CD14-positive monocyte (primary cell): ENCODE measurements around the gene UBASH3B. TPM values are rescaled to one million over a fixed set of nuclear protein-coding genes. Genes with fewer than 3 reads are reported as not detected.

Experiments used
- DNase-seq, 3 donors: peaks; one replicate each; pipeline ENCODE4 v3.0.0-alpha.2; 2011 to 2022
- H2AFZ ChIP-seq: 2 replicates; pipeline ENCODE4 v1.6.0; 2012; ENCODE audit warnings: mild to moderate bottlenecking, low read depth, low read length, inconsistent platforms; ENCODE audit not compliant: insufficient read depth, poor library complexity, severe bottlenecking
- H3K27ac ChIP-seq, 2 donors: 1 replicate in 1 of 2; 2 replicates in 1 of 2; pipeline ENCODE4 v1.5.1; 2012 to 2013; ENCODE audit warnings: low read length in 2 of 2, control low read depth in 1 of 2, inconsistent platforms in 1 of 2, low read depth in 1 of 2, mild to moderate bottlenecking in 1 of 2
- H3K27me3 ChIP-seq, 2 donors: one replicate each; pipeline versions ENCODE4 v1.6.0 to v1.6.1; 2011 to 2013; ENCODE audit warnings: low read length in 2 of 2; ENCODE audit not compliant: control insufficient read depth in 2 of 2, insufficient read depth in 2 of 2
- H3K36me3 ChIP-seq, 2 donors: replicated peaks in 1 of 2; 1 replicate in 1 of 2; 2 replicates in 1 of 2; pipeline versions ENCODE4 v1.5.1 to v1.6.1; 2012 to 2013; ENCODE audit warnings: low read length in 2 of 2, control low read depth in 1 of 2, inconsistent platforms in 1 of 2, mild to moderate bottlenecking in 1 of 2; ENCODE audit not compliant: insufficient read depth in 2 of 2, control insufficient read depth in 1 of 2
- H3K4me1 ChIP-seq, 2 donors: 1 replicate in 1 of 2; 2 replicates in 1 of 2; pipeline versions ENCODE4 v1.5.1 to v1.6.1; 2012 to 2013; ENCODE audit warnings: low read length in 2 of 2, control low read depth in 1 of 2, inconsistent platforms in 1 of 2, mild to moderate bottlenecking in 1 of 2, moderate library complexity in 1 of 2; ENCODE audit not compliant: insufficient read depth in 2 of 2, control insufficient read depth in 1 of 2
- H3K4me2 ChIP-seq: replicated peaks from 2 replicates; pipeline ENCODE3; 2012; ENCODE audit warnings: low read length, moderate library complexity, mild to moderate bottlenecking; ENCODE audit not compliant: poor library complexity, severe bottlenecking; ENCODE audit errors: extremely low read depth
- H3K4me3 ChIP-seq, 3 experiments: fragments of 200-600 bp in 1 of 3; sonication (generic) in 1 of 3; replicated peaks in 1 of 3; 1 replicate in 2 of 3; 2 replicates in 1 of 3; pipeline ENCODE4 v1.5.1; 2011 to 2013; ENCODE audit warnings: low read length in 3 of 3, mild to moderate bottlenecking in 3 of 3, control low read depth in 2 of 3, low read depth in 2 of 3, inconsistent platforms in 1 of 3, moderate library complexity in 1 of 3
- H3K79me2 ChIP-seq: 2 replicates; pipeline ENCODE4 v1.6.0; 2012; ENCODE audit warnings: mild to moderate bottlenecking, control low read depth, inconsistent platforms, low read length, moderate library complexity; ENCODE audit not compliant: insufficient read depth
- H3K9ac ChIP-seq: 2 replicates; pipeline ENCODE4 v1.6.0; 2017; ENCODE audit warnings: low read length, mild to moderate bottlenecking; ENCODE audit not compliant: insufficient read depth, poor library complexity, severe bottlenecking
- H3K9me3 ChIP-seq, 2 donors: replicated peaks in 1 of 2; 1 replicate in 1 of 2; 2 replicates in 1 of 2; pipeline versions ENCODE4 v1.5.1 to v1.6.1; 2012 to 2013; ENCODE audit warnings: low read length in 2 of 2, control low read depth in 1 of 2; ENCODE audit not compliant: control insufficient read depth in 1 of 2, insufficient read depth in 1 of 2
- H4K20me1 ChIP-seq: 2 replicates; pipeline ENCODE4 v1.6.0; 2012; ENCODE audit warnings: mild to moderate bottlenecking, low read length, control low read depth, moderate library complexity; ENCODE audit not compliant: insufficient read depth
- H3K27ac Mint-ChIP-seq, 7 donors: one replicate each; pipeline ENCODE4 v1.8.0; 2020; ENCODE audit warnings: mild to moderate bottlenecking in 7 of 7, mixed read lengths in 7 of 7, moderate library complexity in 6 of 7, inconsistent platforms in 2 of 7
- H3K27me3 Mint-ChIP-seq, 3 donors: one replicate each; pipeline ENCODE4 v1.8.0; 2021 to 2022; ENCODE audit warnings: low read depth in 3 of 3, mild to moderate bottlenecking in 3 of 3, mixed read lengths in 3 of 3, moderate library complexity in 3 of 3, inconsistent platforms in 1 of 3
- H3K36me3 Mint-ChIP-seq, 2 donors: one replicate each; pipeline ENCODE4 v1.8.0; 2020; ENCODE audit warnings: mixed read lengths in 2 of 2, inconsistent platforms in 1 of 2, mild to moderate bottlenecking in 1 of 2
- H3K4me1 Mint-ChIP-seq: one replicate; pipeline ENCODE4 v1.8.0; 2020; ENCODE audit warnings: mild to moderate bottlenecking, mixed read lengths
- H3K4me3 Mint-ChIP-seq, 2 donors: one replicate each; pipeline ENCODE4 v1.8.0; 2020; ENCODE audit warnings: mild to moderate bottlenecking in 2 of 2, mixed read lengths in 2 of 2, moderate library complexity in 1 of 2
- H3K9me3 Mint-ChIP-seq, 7 donors: one replicate each; pipeline ENCODE4 v1.8.0; 2020 to 2022; ENCODE audit warnings: mixed read lengths in 7 of 7, mild to moderate bottlenecking in 6 of 7, moderate library complexity in 6 of 7, inconsistent platforms in 2 of 7
- WGBS: methylation state at CpG from one replicate; pipeline ENCODE4 v1.1.5; 2013; ENCODE audit warnings: missing lambda C conversion rate; ENCODE audit not compliant: insufficient coverage; 5-methylcytosine and 5-hydroxymethylcytosine counted together
- intact Hi-C, 2 donors: fragments of 100-400 bp; cut with micrococcal nuclease; formaldehyde crosslinking; loops; one replicate each; pipeline versions ENCODE4 v1.15.0 to v1.15.1; 2023
- polyA plus RNA-seq, 3 donors: library from polyadenylated mRNA; depleted of rRNA in 1 of 3; unstranded in 2 of 3; stranded (reverse) in 1 of 3; fragments of 300-500 nt in 2 of 3; fragments of >200 nt in 1 of 3; fragmentation: Illumina TruSeq in 2 of 3; gene quantifications; 1 replicate in 2 of 3; 2 replicates in 1 of 3; pipeline ENCODE4 v1.2.3, GENCODE V29; 2012 to 2021
- TF ChIP-seq, protein P1 (sequence below): fragments of 200-600 bp; IDR thresholded peaks from one replicate; pipeline ENCODE4 v1.8.0; 2022; ENCODE audit warnings: antibody characterized with exemption, mild to moderate bottlenecking

UBASH3B gene
- polyA plus RNA-seq, 3 donors: 3.3 to 13.5 (median 7.1) TPM

DNA sequence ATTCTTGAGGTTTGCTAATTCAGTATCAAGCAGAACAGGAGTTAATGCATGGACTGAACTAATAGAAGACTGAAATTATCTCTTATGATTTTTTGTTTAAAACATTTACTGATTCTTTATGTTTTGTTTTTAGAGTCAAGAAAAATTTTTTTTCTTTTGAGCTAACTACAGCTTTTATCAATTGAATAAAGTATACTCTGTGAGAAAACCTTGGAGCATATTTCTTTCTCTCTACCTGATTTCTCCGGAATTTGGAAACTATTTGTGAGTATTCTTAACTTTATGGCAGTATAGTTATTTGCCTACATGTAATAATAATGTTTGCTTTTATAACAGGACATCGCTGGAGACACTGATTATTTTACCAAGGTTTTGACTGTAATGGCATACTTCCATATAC lies 164.6 kb downstream of the UBASH3B start:
- no peak overlapping the region for H3K9ac ChIP-seq
- H3K79me2 ChIP-seq: no peaks in the 10 kb centered on the region
- Mint-ChIP-seq H3K4me3 (no peak overlapping the region), H3K4me1 (peaks cover 8% of the 10 kb centered on the region), H3K27me3 (peaks cover under 1 to 11% (median 1%) of the 10 kb centered on the region in 3 donors), H3K36me3 (peaks cover 4 to 11% of the 10 kb centered on the region in 2 donors), H3K9me3 (peaks cover 10 to 30% (median 24%) of the 10 kb centered on the region in 7 donors), H3K27ac (no peak overlapping the region)
- H3K9me3 ChIP-seq: peaks cover 0 to 5% of the 10 kb centered on the region in 2 donors
- no peaks in the 10 kb centered on the region for H3K36me3 ChIP-seq
- no peaks in the 10 kb centered on the region for H3K4me1 ChIP-seq
- no peak overlapping the region for H3K27ac ChIP-seq
- TF ChIP-seq, protein P1, sequence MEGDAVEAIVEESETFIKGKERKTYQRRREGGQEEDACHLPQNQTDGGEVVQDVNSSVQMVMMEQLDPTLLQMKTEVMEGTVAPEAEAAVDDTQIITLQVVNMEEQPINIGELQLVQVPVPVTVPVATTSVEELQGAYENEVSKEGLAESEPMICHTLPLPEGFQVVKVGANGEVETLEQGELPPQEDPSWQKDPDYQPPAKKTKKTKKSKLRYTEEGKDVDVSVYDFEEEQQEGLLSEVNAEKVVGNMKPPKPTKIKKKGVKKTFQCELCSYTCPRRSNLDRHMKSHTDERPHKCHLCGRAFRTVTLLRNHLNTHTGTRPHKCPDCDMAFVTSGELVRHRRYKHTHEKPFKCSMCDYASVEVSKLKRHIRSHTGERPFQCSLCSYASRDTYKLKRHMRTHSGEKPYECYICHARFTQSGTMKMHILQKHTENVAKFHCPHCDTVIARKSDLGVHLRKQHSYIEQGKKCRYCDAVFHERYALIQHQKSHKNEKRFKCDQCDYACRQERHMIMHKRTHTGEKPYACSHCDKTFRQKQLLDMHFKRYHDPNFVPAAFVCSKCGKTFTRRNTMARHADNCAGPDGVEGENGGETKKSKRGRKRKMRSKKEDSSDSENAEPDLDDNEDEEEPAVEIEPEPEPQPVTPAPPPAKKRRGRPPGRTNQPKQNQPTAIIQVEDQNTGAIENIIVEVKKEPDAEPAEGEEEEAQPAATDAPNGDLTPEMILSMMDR: no peak
- no CpG with 5 or more reads among the region's 2 CpGs for WGBS
- H4K20me1 ChIP-seq: no peaks in the 10 kb centered on the region
- H2AFZ ChIP-seq: no peak overlapping the region
- H3K4me3 ChIP-seq: no peak overlapping the region
- DNase-seq: no peak
- no peaks in the 10 kb centered on the region for H3K27me3 ChIP-seq
- intact Hi-C loops: no loop called here
- H3K4me2 ChIP-seq: no peak overlapping the region

DNA sequence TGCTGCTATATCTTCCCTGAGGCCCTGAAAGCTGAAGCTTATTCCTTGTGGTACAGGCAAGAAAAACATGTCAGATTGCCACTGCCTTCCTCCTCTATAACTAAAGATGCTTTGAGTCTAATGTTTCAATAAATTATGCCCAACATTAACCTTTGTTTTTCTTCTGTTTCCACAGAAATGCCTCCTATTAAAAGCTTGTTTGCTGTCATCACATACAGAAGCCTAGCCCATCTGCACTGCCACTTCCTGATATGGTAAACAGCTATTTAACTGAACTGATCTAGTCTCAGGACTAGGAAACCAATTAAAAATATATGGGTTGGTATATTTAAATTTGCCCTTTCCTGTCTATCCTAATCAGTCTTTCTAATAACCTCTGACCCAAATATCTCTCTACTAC lies 165.6 kb downstream of the UBASH3B start:
- Histone ChIP-seq H3K79me2 (no peaks in the 10 kb centered on the region), H3K9me3 (peaks cover 0 to 5% of the 10 kb centered on the region in 2 donors), H3K4me1 (no peaks in the 10 kb centered on the region), H3K4me3 (no peak overlapping the region), H3K27ac (no peak overlapping the region), H4K20me1 (no peaks in the 10 kb centered on the region), H3K4me2 (no peak overlapping the region), H3K9ac (no peak overlapping the region), H2AFZ (no peak overlapping the region), H3K36me3 (no peaks in the 10 kb centered on the region), H3K27me3 (no peaks in the 10 kb centered on the region)
- H3K36me3 Mint-ChIP-seq: peaks cover 4 to 11% of the 10 kb centered on the region in 2 donors
- H3K4me1 Mint-ChIP-seq: peaks cover 8% of the 10 kb centered on the region
- no peak overlapping the region for H3K4me3 Mint-ChIP-seq
- peaks cover 4 to 20% (median 5%) of the 10 kb centered on the region in 3 donors for H3K27me3 Mint-ChIP-seq
- peaks cover 10 to 35% (median 26%) of the 10 kb centered on the region in 7 donors for H3K9me3 Mint-ChIP-seq
- intact Hi-C loops: no loop called here
- TF ChIP-seq, protein P1: no peak
- no peak overlapping the region for H3K27ac Mint-ChIP-seq
- DNase-seq: no peak
